T-helper 2 cell (primary cell): Measurements from ENCODE around the gene CACNA1H.
"Not testable (repeated sequence)": the region's sequence is repeated elsewhere in the genome, so short reads cannot be mapped to it uniquely, and the experiment has no call there.

Source experiments
- DNase-seq, 5 experiments: peaks; one replicate each; pipeline versions ENCODE4 v3.0.0 to v3.0.0-alpha.2; 2012 to 2022

Gene CACNA1H

GRCh38 chr16:1213796-1214372 is 61.0 kb downstream of the CACNA1H start:
- DNase-seq, result no peak

GRCh38 chr16:1214719-1215118 is 61.8 kb downstream of the CACNA1H start:
- DNase-seq, result no peak

GRCh38 chr16:1215574-1216295 is 62.8 kb downstream of the CACNA1H start:
- DNase-seq, result no peak

GRCh38 chr16:1216296-1216619 is 63.4 kb downstream of the CACNA1H start:
- DNase-seq, result no peak

- DNase-seq, result no peak
Observed at GRCh38 chr16:1216681-1217400, 63.9 kb downstream of the CACNA1H start.

GRCh38 chr16:1217526-1217925 is 64.6 kb downstream of the CACNA1H start:
- no peak for DNase-seq

GRCh38 chr16:1218061-1218929 is 65.4 kb downstream of the CACNA1H start:
- no peak for DNase-seq

- DNase-seq, result no peak
Observed at GRCh38 chr16:1218930-1219611, 66.2 kb downstream of the CACNA1H start.

GRCh38 chr16:1220098-1220728 is 67.3 kb downstream of the CACNA1H start:
- no peak for DNase-seq

GRCh38 chr16:1220841-1221627 is 68.1 kb downstream of the CACNA1H start:
- no peak for DNase-seq

- no peak for DNase-seq
Observed at GRCh38 chr16:1221628-1222552, 69.0 kb downstream of the CACNA1H start.

GRCh38 chr16:1222553-1223354 is 69.8 kb downstream of the CACNA1H start:
- no peak for DNase-seq

- DNase-seq, result no peak
Observed at GRCh38 chr16:1223355-1224214, 70.7 kb downstream of the CACNA1H start.

- no peak for DNase-seq
Observed at GRCh38 chr16:1224558-1224957, 71.7 kb downstream of the CACNA1H start.

GRCh38 chr16:1225051-1225451 is 72.1 kb downstream of the CACNA1H start, which contains the start of gene TPSG1:
TSS of gene TPSG1 (minus strand) at chr16:1225268. CDS start at chr16:1225252, 16 bp downstream.
- no peak for DNase-seq

GRCh38 chr16:1225728-1226311 is 72.9 kb downstream of the CACNA1H start:
- not testable (repeated sequence) for DNase-seq

GRCh38 chr16:1226692-1227091 is 73.8 kb downstream of the CACNA1H start:
- DNase-seq, result not testable (repeated sequence)

- DNase-seq, result not testable (repeated sequence)
Observed at GRCh38 chr16:1228227-1228626, 75.3 kb downstream of the CACNA1H start.
